Spleen (tissue), 11 donors: ENCODE results near the gene ZBTB32. TPM values are rescaled to one million over a fixed set of nuclear protein-coding genes. Genes with fewer than 3 reads are reported as not detected.

ENCODE experiments used
- DNase-seq: peaks from one replicate; pipeline ENCODE4 v3.0.0-alpha.2; 2020
- H3K27ac ChIP-seq, 8 donors: fragments of 200-600 bp; sonication (generic) in 7 of 8; 1 replicate in 4 of 8; 2 replicates in 4 of 8; pipeline versions ENCODE4 v1.5.0 to v1.8.0; 2016 to 2021; ENCODE audit warnings: inconsistent platforms in 4 of 8, mild to moderate bottlenecking in 4 of 8, moderate library complexity in 1 of 8
- H3K27me3 ChIP-seq, 7 donors: fragments of 200-600 bp; sonication (generic) in 6 of 7; replicated peaks in 1 of 7; 1 replicate in 4 of 7; 2 replicates in 3 of 7; pipeline versions ENCODE4 v1.5.0 to v1.8.0; 2016 to 2021; ENCODE audit warnings: inconsistent platforms in 3 of 7, mild to moderate bottlenecking in 1 of 7
- H3K36me3 ChIP-seq, 6 donors: fragments of 200-600 bp; sonication (generic) in 5 of 6; 1 replicate in 4 of 6; 2 replicates in 2 of 6; pipeline versions ENCODE4 v1.5.0 to v1.8.0; 2016 to 2021; ENCODE audit warnings: inconsistent platforms in 2 of 6
- H3K4me1 ChIP-seq, 6 donors: fragments of 200-600 bp; sonication (generic) in 5 of 6; 1 replicate in 3 of 6; 2 replicates in 3 of 6; pipeline versions ENCODE4 v1.5.0 to v1.8.0; 2016 to 2021; ENCODE audit warnings: inconsistent platforms in 3 of 6
- H3K4me3 ChIP-seq, 8 donors: fragments of 200-600 bp; sonication (generic) in 7 of 8; 1 replicate in 4 of 8; 2 replicates in 4 of 8; pipeline versions ENCODE4 v1.5.0 to v1.8.0; 2016 to 2021; ENCODE audit warnings: inconsistent platforms in 4 of 8, mild to moderate bottlenecking in 4 of 8, moderate library complexity in 2 of 8
- H3K9me3 ChIP-seq, 8 donors: fragments of 200-600 bp; sonication (generic) in 7 of 8; 1 replicate in 4 of 8; 2 replicates in 4 of 8; pipeline versions ENCODE4 v1.5.0 to v1.8.0; 2016 to 2021; ENCODE audit warnings: inconsistent platforms in 4 of 8
- CTCF ChIP-seq, 11 experiments: fragments of 200-600 bp in 7 of 11; fragments of 450-650 bp in 4 of 11; sonication (generic) in 4 of 11; IDR thresholded peaks in 8 of 11; conservative IDR thresholded peaks in 3 of 11; 1 replicate in 7 of 11; 2 replicates in 4 of 11; pipeline versions ENCODE4 v1.4.0 to v1.8.0; 2016 to 2021; ENCODE audit warnings: antibody characterized with exemption in 11 of 11, inconsistent platforms in 4 of 11, mild to moderate bottlenecking in 1 of 11
- POLR2A ChIP-seq, 3 donors: fragments of 450-650 bp; IDR thresholded peaks; one replicate each; pipeline ENCODE4 v1.5.1; 2017; ENCODE audit warnings: antibody characterized with exemption in 3 of 3, mild to moderate bottlenecking in 1 of 3
- POLR2AphosphoS5 ChIP-seq, 3 donors: sonication (generic); formaldehyde crosslinking; IDR thresholded peaks; one replicate each; pipeline ENCODE4 v1.5.1; 2017; ENCODE audit warnings: antibody characterized with exemption in 3 of 3
- WGBS, 5 donors: extraction: QIAGEN DNeasy Blood & Tissue Kit in 3 of 5; methylation state at CpG; one replicate each; pipeline versions ENCODE4 v1.1.5 to v1.1.7; 2013 to 2018; 5-methylcytosine and 5-hydroxymethylcytosine counted together
- intact Hi-C: fragments of 100-400 bp; cut with DNase I; formaldehyde crosslinking; loops from one replicate; pipeline ENCODE4 v1.15.0; 2023; ENCODE audit warnings: low total_unique reads
- polyA plus RNA-seq, 3 donors: library from polyadenylated mRNA; stranded (reverse); fragments of 200-250 nt; gene quantifications; one replicate each; pipeline ENCODE4 v1.2.1, GENCODE V29; 2013
- total RNA-seq, 7 donors: library from RNA; depleted of rRNA in 3 of 7; stranded (reverse); fragments of >200 nt in 3 of 7; fragmentation: NEBNext Ultra II Directional in 4 of 7; extraction: Animal tissue kit (Norgen Biotek cat#: 25700) in 4 of 7; gene quantifications; one replicate each; pipeline versions ENCODE4 v1.1.0 to v1.2.1, GENCODE V29; 2016 to 2021
- donor health status: healthy with polysubstance abuse.
- donor health status: DM: no; HTN: no; CAD: no; lungs with moderate emphysema.
- donor health status: DM: no; HTN: no; CAD: no.
- donor health status: Bipolar disorder and iron deficiency.
- donor health status: healthy.
- donor health status: DM: no; HTN: no; CAD: no.
- donor health status: DM: yes; HTN: yes; CAD: no.

The ZBTB32 gene
- total and polyA plus RNA-seq, 10 donors, result 2.5 to 8.2 (median 4.2) TPM

DNA sequence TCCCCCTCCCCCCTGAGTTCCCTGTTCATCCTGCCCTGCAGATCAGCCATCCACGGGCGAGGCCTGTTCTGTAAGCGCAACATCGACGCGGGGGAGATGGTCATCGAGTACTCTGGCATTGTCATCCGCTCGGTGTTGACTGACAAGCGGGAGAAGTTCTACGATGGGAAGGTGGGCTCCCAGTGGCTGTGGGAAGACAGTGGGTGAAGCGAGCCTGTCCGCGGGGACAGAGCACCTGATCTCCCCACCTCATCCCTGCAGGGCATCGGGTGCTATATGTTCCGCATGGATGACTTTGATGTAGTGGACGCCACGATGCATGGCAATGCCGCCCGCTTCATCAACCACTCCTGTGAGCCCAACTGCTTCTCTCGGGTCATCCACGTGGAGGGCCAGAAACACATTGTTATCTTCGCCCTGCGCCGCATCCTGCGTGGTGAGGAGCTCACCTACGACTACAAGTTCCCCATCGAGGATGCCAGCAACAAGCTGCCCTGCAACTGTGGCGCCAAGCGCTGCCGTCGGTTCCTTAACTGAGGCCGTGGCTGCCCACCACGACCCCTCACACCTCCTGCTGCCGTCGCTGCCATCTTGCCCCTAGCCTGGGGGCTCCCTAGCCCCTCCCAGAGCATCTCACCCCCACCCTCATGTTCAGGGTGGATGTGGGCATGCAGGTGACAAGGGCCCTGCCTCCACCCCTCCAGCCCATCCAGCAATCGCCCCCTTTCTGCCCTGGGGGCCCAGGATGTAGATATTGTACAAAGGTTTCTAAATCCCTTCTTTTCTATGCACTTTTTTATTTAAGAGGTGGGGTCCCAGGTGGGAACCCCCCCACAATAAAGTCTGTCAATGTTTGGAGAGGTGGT lies 33.9 kb downstream of the ZBTB32 start:
- Histone ChIP-seq H3K9me3 (no peaks in the 10 kb centered on the region), H3K4me3 (no peak overlapping the region), H3K36me3 (peaks cover 0 to 65% (median 62%) of the 10 kb centered on the region in 6 donors), H3K27me3 (no peaks in the 10 kb centered on the region), H3K27ac (peak overlapping the region in 3 of 8 donors; percentile 46 to 100 (median 100)), H3K4me1 (peaks cover 8 to 65% (median 38%) of the 10 kb centered on the region in 6 donors)
- intact Hi-C loops, result no loop called here
- DNase-seq, result no peak
- peak in 1 of 3 donors; percentile 71 for TF ChIP-seq POLR2AphosphoS5 (IDR thresholded peaks at IDR 0.05)
- no peak for TF ChIP-seq CTCF (IDR thresholded peaks at IDR 0.05 in 8 of 11, conservative IDR thresholded peaks at IDR 0.05 in 3 of 11)
- whole genome bisulfite sequencing, 5 donors, result 89 to 95% (median 90%) methylated on average over 26 to 37 of the region's 37 CpGs

GRCh38 chr19:35738887-35739229 lies 34.5 kb downstream of the ZBTB32 start:
- TF ChIP-seq POLR2A (IDR thresholded peaks at IDR 0.05), result no peak
- TF ChIP-seq CTCF (IDR thresholded peaks at IDR 0.05 in 8 of 11, conservative IDR thresholded peaks at IDR 0.05 in 3 of 11), result no peak
- no peak for TF ChIP-seq POLR2AphosphoS5 (IDR thresholded peaks at IDR 0.05)
- H3K36me3 ChIP-seq, result peaks cover 0 to 63% (median 56%) of the 10 kb centered on the region in 6 donors
- no peak overlapping the region for H3K4me3 ChIP-seq
- H3K9me3 ChIP-seq, result no peaks in the 10 kb centered on the region
- 87 to 100% (median 90%) methylated on average over 1 to 2 of the region's 2 CpGs for WGBS, 5 donors
- intact Hi-C loops, result no loop called here
- peaks cover 9 to 71% (median 44%) of the 10 kb centered on the region in 6 donors for H3K4me1 ChIP-seq
- DNase-seq, result no peak
- H3K27ac ChIP-seq, result peak overlapping the region in 3 of 8 donors; percentile 100
- no peaks in the 10 kb centered on the region for H3K27me3 ChIP-seq

GRCh38 chr19:35739275-35740107 lies 35.1 kb downstream of the ZBTB32 start:
- TF ChIP-seq POLR2A (IDR thresholded peaks at IDR 0.05) (no peak), POLR2AphosphoS5 (IDR thresholded peaks at IDR 0.05) (peak in 2 of 3 donors; percentile 47 to 76), CTCF (IDR thresholded peaks at IDR 0.05 in 8 of 11, conservative IDR thresholded peaks at IDR 0.05 in 3 of 11) (no peak)
- Histone ChIP-seq H3K27me3 (no peaks in the 10 kb centered on the region), H3K9me3 (no peaks in the 10 kb centered on the region), H3K36me3 (peaks cover 0 to 58% (median 49%) of the 10 kb centered on the region in 6 donors), H3K4me1 (peaks cover 15 to 77% (median 50%) of the 10 kb centered on the region in 6 donors), H3K27ac (peak overlapping the region; percentile 68 to 100 (median 97)), H3K4me3 (peak overlapping the region; percentile 60 to 85 (median 70))
- intact Hi-C loops, result no loop called here
- WGBS, 5 donors, result 74 to 84% (median 82%) methylated on average over 17 to 29 of the region's 29 CpGs
- peak; percentile 86 for DNase-seq

GRCh38 chr19:35740108-35740422 lies 35.7 kb downstream of the ZBTB32 start:
- no peak for DNase-seq
- TF ChIP-seq CTCF (IDR thresholded peaks at IDR 0.05 in 8 of 11, conservative IDR thresholded peaks at IDR 0.05 in 3 of 11) (peak in 1 of 11 experiments; percentile 8), POLR2AphosphoS5 (IDR thresholded peaks at IDR 0.05) (no peak)
- Histone ChIP-seq H3K4me3 (peak overlapping the region; percentile 60 to 85 (median 70)), H3K27me3 (no peaks in the 10 kb centered on the region), H3K36me3 (peaks cover 0 to 53% (median 44%) of the 10 kb centered on the region in 6 donors), H3K4me1 (peaks cover 16 to 80% (median 53%) of the 10 kb centered on the region in 6 donors), H3K27ac (peak overlapping the region; percentile 68 to 100 (median 97)), H3K9me3 (no peaks in the 10 kb centered on the region)
- intact Hi-C loops, result no loop called here
- 2 to 12% (median 8%) methylated on average over 8 to 16 of the region's 16 CpGs for WGBS, 5 donors
